ENCODE data around the gene PAQR8.

GRCh38 chr6:52336919-52337561 lies 24.9 kb upstream of the PAQR8 start:
- TF ChIP-seq CTCF (IDR thresholded peaks at IDR 0.05; ENCODE audit: poor library complexity) (no peak), EZH2 (IDR thresholded peaks at IDR 0.05; ENCODE audit: borderline replicate concordance) (no peak)
